ENCODE measurements around the gene UTRN. TPM values are rescaled to one million over a fixed set of nuclear protein-coding genes. Genes with fewer than 3 reads are reported as not detected.

Gene UTRN
- total RNA-seq, 4 donors from 2014 or later = 98.6 to 112 (median 102) TPM

- Histone ChIP-seq H3K36me3 (peaks cover 0 to 28% (median 13%) of the 10 kb centered on the region in 4 donors), H3K27me3 (no peaks in the 10 kb centered on the region), H3K27ac (replicated peaks in 1 of 4) (no peak overlapping the region), H3K9me3 (no peaks in the 10 kb centered on the region), H3K4me1 (peaks cover 0 to under 1% (median 0%) of the 10 kb centered on the region in 4 donors), H3K4me3 (no peak overlapping the region)
- no peak for TF ChIP-seq POLR2AphosphoS5 (IDR thresholded peaks at IDR 0.05)
- no peak for TF ChIP-seq POLR2A (IDR thresholded peaks at IDR 0.05; ENCODE audit: low read depth)
- no peak for TF ChIP-seq CTCF (IDR thresholded peaks at IDR 0.05)
- TF ChIP-seq EP300 (IDR thresholded peaks at IDR 0.05) = no peak
- intact Hi-C loops (cut with DNase I) = no loop called here
- 91% methylated on average over 1 of the region's 1 CpG for WGBS
- no peak for DNase-seq (ENCODE audit: extremely low spot score)
Measured at GRCh38 chr6:144305567-144305966, 20.4 kb downstream of the UTRN start.

GRCh38 chr6:144305985-144306384 is 20.9 kb downstream of the UTRN start:
- Histone ChIP-seq H3K4me3 (no peak overlapping the region), H3K36me3 (peaks cover 0 to 28% (median 13%) of the 10 kb centered on the region in 4 donors), H3K4me1 (peaks cover 0 to 5% (median 0%) of the 10 kb centered on the region in 4 donors), H3K27me3 (no peaks in the 10 kb centered on the region), H3K27ac (replicated peaks in 1 of 4) (no peak overlapping the region), H3K9me3 (no peaks in the 10 kb centered on the region)
- intact Hi-C loops (cut with DNase I) = no loop called here
- WGBS = 73% methylated on average over 3 of the region's 3 CpGs
- peak; percentile 26 for DNase-seq (ENCODE audit: extremely low spot score)
- TF ChIP-seq POLR2A (IDR thresholded peaks at IDR 0.05; ENCODE audit: low read depth) (no peak), POLR2AphosphoS5 (IDR thresholded peaks at IDR 0.05) (no peak)

GRCh38 chr6:144307880-144308279 is 22.7 kb downstream of the UTRN start:
- Histone ChIP-seq H3K9me3 (no peaks in the 10 kb centered on the region), H3K4me3 (no peak overlapping the region), H3K4me1 (peaks cover 1 to 14% (median 2%) of the 10 kb centered on the region in 4 donors), H3K27me3 (no peaks in the 10 kb centered on the region), H3K27ac (replicated peaks in 1 of 4) (no peak overlapping the region), H3K36me3 (peaks cover 0 to 19% (median 13%) of the 10 kb centered on the region in 4 donors)
- DNase-seq (ENCODE audit: extremely low spot score) = no peak
- 88% methylated on average over 3 of the region's 3 CpGs for WGBS
- TF ChIP-seq POLR2AphosphoS5 (IDR thresholded peaks at IDR 0.05) (no peak), POLR2A (IDR thresholded peaks at IDR 0.05; ENCODE audit: low read depth) (no peak), EP300 (IDR thresholded peaks at IDR 0.05) (no peak), CTCF (IDR thresholded peaks at IDR 0.05) (no peak)
- intact Hi-C loops (cut with DNase I) = no loop called here

- Histone ChIP-seq H3K27me3 (no peaks in the 10 kb centered on the region), H3K4me3 (no peak overlapping the region), H3K36me3 (peaks cover 0 to 19% (median 13%) of the 10 kb centered on the region in 4 donors), H3K9me3 (no peaks in the 10 kb centered on the region), H3K4me1 (peaks cover 30 to 42% (median 31%) of the 10 kb centered on the region in 4 donors), H3K27ac (replicated peaks in 1 of 4) (no peak overlapping the region)
- WGBS = 90% methylated on average over 5 of the region's 5 CpGs
- peak; percentile 21 for DNase-seq (ENCODE audit: extremely low spot score)
- no peak for TF ChIP-seq POLR2AphosphoS5 (IDR thresholded peaks at IDR 0.05)
- TF ChIP-seq EP300 (IDR thresholded peaks at IDR 0.05) = no peak
- no peak for TF ChIP-seq POLR2A (IDR thresholded peaks at IDR 0.05; ENCODE audit: low read depth)
- no peak for TF ChIP-seq CTCF (IDR thresholded peaks at IDR 0.05)
- intact Hi-C loops (cut with DNase I) = no loop called here
Measured at GRCh38 chr6:144310765-144311164, 25.6 kb downstream of the UTRN start.

GRCh38 chr6:144311361-144311760 is 26.2 kb downstream of the UTRN start:
- intact Hi-C loops (cut with DNase I) = no loop called here
- 93% methylated on average over 2 of the region's 2 CpGs for WGBS
- Histone ChIP-seq H3K9me3 (no peaks in the 10 kb centered on the region), H3K4me1 (peaks cover 30 to 43% (median 32%) of the 10 kb centered on the region in 4 donors), H3K4me3 (no peak overlapping the region), H3K27me3 (no peaks in the 10 kb centered on the region), H3K36me3 (peaks cover 0 to 19% (median 13%) of the 10 kb centered on the region in 4 donors), H3K27ac (replicated peaks in 1 of 4) (no peak overlapping the region)
- DNase-seq (ENCODE audit: extremely low spot score) = peak; percentile 60
- TF ChIP-seq POLR2A (IDR thresholded peaks at IDR 0.05; ENCODE audit: low read depth) = no peak

- 46% methylated on average over 5 of the region's 5 CpGs for WGBS
- intact Hi-C loops (cut with DNase I) = no loop called here
- TF ChIP-seq POLR2AphosphoS5 (IDR thresholded peaks at IDR 0.05) (peak in 1 of 2 donors; percentile 33), EP300 (IDR thresholded peaks at IDR 0.05) (no peak)
- Histone ChIP-seq H3K4me3 (no peak overlapping the region), H3K36me3 (peaks cover 0 to 11% (median 4%) of the 10 kb centered on the region in 4 donors), H3K4me1 (peaks cover 35 to 43% (median 39%) of the 10 kb centered on the region in 4 donors), H3K27ac (replicated peaks in 1 of 4) (peak overlapping the region; percentile 36 to 47 (median 42)), H3K9me3 (no peaks in the 10 kb centered on the region), H3K27me3 (no peaks in the 10 kb centered on the region)
- DNase-seq (ENCODE audit: extremely low spot score) = no peak
Measured at GRCh38 chr6:144314003-144314485, 28.9 kb downstream of the UTRN start.

All from esophagus muscularis mucosa (tissue), 4 donors.